Measurements from ENCODE around the gene PCNX2. TPM values are rescaled to one million over a fixed set of nuclear protein-coding genes. Genes with fewer than 3 reads are reported as not detected.

The PCNX2 gene
- total RNA-seq, 1 donor from 2014 or later = 25.5 TPM

DNA sequence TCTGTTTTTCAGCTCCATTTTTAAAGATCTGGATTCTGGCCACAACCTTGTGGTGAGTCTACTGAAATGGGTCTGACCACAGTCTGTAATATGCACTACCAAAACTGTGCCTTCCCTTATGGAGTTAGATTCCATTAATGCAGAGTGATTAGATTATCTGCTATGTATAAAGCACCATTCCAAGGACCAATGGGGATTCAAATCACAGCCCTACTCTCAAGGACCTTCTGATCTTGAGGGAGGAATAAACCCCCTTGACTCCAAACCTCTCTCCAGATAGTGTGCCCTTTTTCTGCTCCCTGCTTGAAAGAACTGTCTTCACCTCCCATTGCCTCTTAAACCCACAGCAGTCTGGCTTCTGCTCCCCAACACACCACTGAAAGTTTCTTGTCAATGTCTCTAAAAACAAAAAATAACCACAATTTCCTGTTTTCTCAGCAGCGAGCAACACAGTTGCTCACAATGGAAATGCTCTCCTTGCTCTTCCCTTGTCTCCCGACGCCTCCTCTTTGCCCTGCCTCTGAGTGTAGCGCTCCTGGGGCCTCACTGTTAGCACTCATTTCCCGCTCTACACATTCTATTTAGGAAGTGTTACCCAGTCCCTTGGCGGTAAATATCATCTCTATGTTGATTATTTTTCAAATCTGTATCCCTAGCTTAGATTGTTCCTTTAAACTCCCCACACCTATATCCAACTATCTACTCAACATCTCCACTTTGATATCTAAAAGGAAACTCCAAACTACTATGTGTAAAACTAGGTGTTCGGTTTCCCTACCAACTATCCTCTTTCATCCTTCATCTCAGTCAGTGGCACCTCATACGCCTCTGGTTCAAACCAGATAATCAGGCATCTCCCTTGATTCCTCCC is 13.6 kb downstream of the PCNX2 start:
- no peak overlapping the region for H3K9ac ChIP-seq (ENCODE audit: low read length)
- peaks cover 3% of the 10 kb centered on the region for H3K9me3 Mint-ChIP-seq (ENCODE audit: unreplicated experiment)
- no peak overlapping the region for H3K4me3 ChIP-seq (ENCODE audit: insufficient read depth, low read depth, low read length)
- no peak overlapping the region for H3K27ac ChIP-seq (ENCODE audit: low read depth, low read length)
- H4K20me1 ChIP-seq (ENCODE audit: insufficient read depth, low read length) = peaks cover 68% of the 10 kb centered on the region
- peak overlapping the region; percentile 64 for H3K27ac Mint-ChIP-seq (ENCODE audit: unreplicated experiment)
- H3K27me3 Mint-ChIP-seq (ENCODE audit: low read depth, unreplicated experiment) = no peaks in the 10 kb centered on the region
- peaks cover 8% of the 10 kb centered on the region for H3K4me1 ChIP-seq (ENCODE audit: insufficient read depth, low read length)
- no peaks in the 10 kb centered on the region for H3K36me3 ChIP-seq (ENCODE audit: insufficient read depth, low read length)
- H3K4me3 Mint-ChIP-seq (ENCODE audit: unreplicated experiment) = peak overlapping the region; percentile 17
- peaks cover 9% of the 10 kb centered on the region for H3K36me3 Mint-ChIP-seq (ENCODE audit: low read depth, unreplicated experiment)
- peaks cover 13% of the 10 kb centered on the region for H3K4me1 Mint-ChIP-seq (ENCODE audit: low read depth, unreplicated experiment)
- FAIRE-seq (no peak), DNase-seq (ENCODE audit: low read depth) (peak; percentile 87)
- no peak overlapping the region for H2AFZ ChIP-seq (ENCODE audit: low read depth, low read length)
- no peaks in the 10 kb centered on the region for H3K27me3 ChIP-seq (ENCODE audit: insufficient read depth, low read length)
- TF ChIP-seq, protein P1, sequence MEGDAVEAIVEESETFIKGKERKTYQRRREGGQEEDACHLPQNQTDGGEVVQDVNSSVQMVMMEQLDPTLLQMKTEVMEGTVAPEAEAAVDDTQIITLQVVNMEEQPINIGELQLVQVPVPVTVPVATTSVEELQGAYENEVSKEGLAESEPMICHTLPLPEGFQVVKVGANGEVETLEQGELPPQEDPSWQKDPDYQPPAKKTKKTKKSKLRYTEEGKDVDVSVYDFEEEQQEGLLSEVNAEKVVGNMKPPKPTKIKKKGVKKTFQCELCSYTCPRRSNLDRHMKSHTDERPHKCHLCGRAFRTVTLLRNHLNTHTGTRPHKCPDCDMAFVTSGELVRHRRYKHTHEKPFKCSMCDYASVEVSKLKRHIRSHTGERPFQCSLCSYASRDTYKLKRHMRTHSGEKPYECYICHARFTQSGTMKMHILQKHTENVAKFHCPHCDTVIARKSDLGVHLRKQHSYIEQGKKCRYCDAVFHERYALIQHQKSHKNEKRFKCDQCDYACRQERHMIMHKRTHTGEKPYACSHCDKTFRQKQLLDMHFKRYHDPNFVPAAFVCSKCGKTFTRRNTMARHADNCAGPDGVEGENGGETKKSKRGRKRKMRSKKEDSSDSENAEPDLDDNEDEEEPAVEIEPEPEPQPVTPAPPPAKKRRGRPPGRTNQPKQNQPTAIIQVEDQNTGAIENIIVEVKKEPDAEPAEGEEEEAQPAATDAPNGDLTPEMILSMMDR (IDR thresholded peaks at IDR 0.05; ENCODE audit: insufficient read depth, low read depth, low read length) = no peak
- TF ChIP-seq EZH2 (IDR thresholded peaks at IDR 0.05; ENCODE audit: insufficient read depth, low read length) = no peak
- no peaks in the 10 kb centered on the region for H3K9me3 ChIP-seq (ENCODE audit: insufficient read depth, low read depth, low read length)
- peaks cover 54% of the 10 kb centered on the region for H3K79me2 ChIP-seq (ENCODE audit: insufficient read depth, low read length)
- H3K4me2 ChIP-seq (ENCODE audit: low read length) = peak overlapping the region; percentile 73

DNA sequence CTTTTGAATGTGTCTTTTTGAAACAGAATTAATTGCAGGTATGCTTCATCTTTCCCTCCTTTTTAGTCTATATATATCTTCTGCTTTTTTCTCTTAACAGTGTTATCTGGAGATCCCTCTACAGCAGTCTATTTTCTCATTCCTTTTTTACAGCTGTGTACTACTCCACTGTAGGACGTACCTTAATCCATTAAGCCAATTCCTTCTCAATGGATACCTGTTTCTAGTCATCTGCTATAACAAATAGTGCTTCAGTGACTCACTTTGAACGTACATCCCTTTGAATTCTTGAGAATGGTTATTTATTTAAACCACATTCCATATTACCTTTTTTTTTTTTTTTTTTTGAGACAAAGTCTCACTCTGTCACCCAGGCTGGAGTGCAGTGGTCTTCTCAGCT is 15.6 kb downstream of the PCNX2 start:
- Mint-ChIP-seq H3K36me3 (ENCODE audit: low read depth, unreplicated experiment) (peaks cover 13% of the 10 kb centered on the region), H3K4me1 (ENCODE audit: low read depth, unreplicated experiment) (peaks cover 13% of the 10 kb centered on the region), H3K4me3 (ENCODE audit: unreplicated experiment) (no peak overlapping the region), H3K27me3 (ENCODE audit: low read depth, unreplicated experiment) (no peaks in the 10 kb centered on the region), H3K9me3 (ENCODE audit: unreplicated experiment) (peaks cover 3% of the 10 kb centered on the region), H3K27ac (ENCODE audit: unreplicated experiment) (no peak overlapping the region)
- Histone ChIP-seq H4K20me1 (ENCODE audit: insufficient read depth, low read length) (peaks cover 67% of the 10 kb centered on the region), H3K27ac (ENCODE audit: low read depth, low read length) (no peak overlapping the region), H3K9me3 (ENCODE audit: insufficient read depth, low read depth, low read length) (no peaks in the 10 kb centered on the region), H3K27me3 (ENCODE audit: insufficient read depth, low read length) (no peaks in the 10 kb centered on the region), H3K79me2 (ENCODE audit: insufficient read depth, low read length) (peaks cover 50% of the 10 kb centered on the region), H3K9ac (ENCODE audit: low read length) (no peak overlapping the region), H3K36me3 (ENCODE audit: insufficient read depth, low read length) (no peaks in the 10 kb centered on the region), H3K4me3 (ENCODE audit: insufficient read depth, low read depth, low read length) (no peak overlapping the region), H3K4me2 (ENCODE audit: low read length) (no peak overlapping the region), H2AFZ (ENCODE audit: low read depth, low read length) (no peak overlapping the region), H3K4me1 (ENCODE audit: insufficient read depth, low read length) (peaks cover 8% of the 10 kb centered on the region)
- DNase-seq (ENCODE audit: low read depth) (no peak), FAIRE-seq (no peak)
- TF ChIP-seq, protein P1 (IDR thresholded peaks at IDR 0.05; ENCODE audit: insufficient read depth, low read depth, low read length) = no peak
- no peak for TF ChIP-seq EZH2 (IDR thresholded peaks at IDR 0.05; ENCODE audit: insufficient read depth, low read length)

DNA sequence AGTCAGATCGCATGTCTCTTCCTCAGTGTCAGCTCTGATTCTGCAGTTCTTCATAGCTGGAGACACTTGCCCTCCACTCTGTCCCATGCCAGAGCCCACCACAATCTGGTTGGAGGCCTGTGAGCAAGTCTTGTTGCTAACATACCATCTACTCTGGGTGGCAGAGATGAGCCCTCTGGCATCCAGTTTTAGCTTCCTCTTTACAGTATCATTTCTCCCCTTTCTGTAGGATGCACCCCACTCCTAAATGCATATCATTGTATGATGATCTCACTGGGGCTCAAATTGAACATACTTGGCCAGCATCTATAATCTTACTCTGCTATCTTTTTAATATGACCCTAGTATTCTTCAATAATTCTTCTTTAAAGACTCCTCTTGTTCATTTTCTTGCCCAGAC is 16.9 kb downstream of the PCNX2 start:
- Mint-ChIP-seq H3K9me3 (ENCODE audit: unreplicated experiment) (no peaks in the 10 kb centered on the region), H3K36me3 (ENCODE audit: low read depth, unreplicated experiment) (peaks cover 11% of the 10 kb centered on the region), H3K4me1 (ENCODE audit: low read depth, unreplicated experiment) (peaks cover 13% of the 10 kb centered on the region), H3K27ac (ENCODE audit: unreplicated experiment) (no peak overlapping the region), H3K4me3 (ENCODE audit: unreplicated experiment) (no peak overlapping the region), H3K27me3 (ENCODE audit: low read depth, unreplicated experiment) (no peaks in the 10 kb centered on the region)
- no peak overlapping the region for H3K4me2 ChIP-seq (ENCODE audit: low read length)
- no peak overlapping the region for H3K27ac ChIP-seq (ENCODE audit: low read depth, low read length)
- peaks cover 41% of the 10 kb centered on the region for H3K79me2 ChIP-seq (ENCODE audit: insufficient read depth, low read length)
- no peaks in the 10 kb centered on the region for H3K9me3 ChIP-seq (ENCODE audit: insufficient read depth, low read depth, low read length)
- H3K4me3 ChIP-seq (ENCODE audit: insufficient read depth, low read depth, low read length) = no peak overlapping the region
- DNase-seq (ENCODE audit: low read depth) = no peak
- no peak overlapping the region for H3K9ac ChIP-seq (ENCODE audit: low read length)
- no peak overlapping the region for H2AFZ ChIP-seq (ENCODE audit: low read depth, low read length)
- FAIRE-seq = no peak
- H3K4me1 ChIP-seq (ENCODE audit: insufficient read depth, low read length) = peaks cover 8% of the 10 kb centered on the region
- no peak for TF ChIP-seq EZH2 (IDR thresholded peaks at IDR 0.05; ENCODE audit: insufficient read depth, low read length)
- TF ChIP-seq, protein P1 (IDR thresholded peaks at IDR 0.05; ENCODE audit: insufficient read depth, low read depth, low read length) = no peak
- H3K36me3 ChIP-seq (ENCODE audit: insufficient read depth, low read length) = no peaks in the 10 kb centered on the region
- no peaks in the 10 kb centered on the region for H3K27me3 ChIP-seq (ENCODE audit: insufficient read depth, low read length)
- peaks cover 66% of the 10 kb centered on the region for H4K20me1 ChIP-seq (ENCODE audit: insufficient read depth, low read length)

All from astrocyte (in vitro differentiated cells and primary cell).